Endothelial cell of umbilical vein (primary cell): ENCODE data around the gene PRR7. TPM values are rescaled to one million over a fixed set of nuclear protein-coding genes. Genes with fewer than 3 reads are reported as not detected.

Experiments used
- BruUV-seq: library from RNA; stranded (reverse); fragments of 400-500 nt; replicated peaks from 2 replicates; lab custom pipeline; 2021; lab: Mats Ljungman, UMichigan
- CTCF ChIA-PET: fragments of 300-600, 350-600 bp; sonication (Branson Sonifier 250); formaldehyde crosslinking; loops from one replicate; lab custom pipeline; 2021; ENCODE audit warnings: antibody characterized with exemption, inconsistent platforms; lab: Charles Lee
- POLR2A ChIA-PET: fragments of 300-600, 350-600 bp; sonication (Branson Sonifier 250); formaldehyde crosslinking; loops from one replicate; lab custom pipeline; 2021; ENCODE audit warnings: antibody characterized with exemption, inconsistent platforms; lab: Charles Lee
- DNase-seq: peaks from one replicate; pipeline ENCODE4 v3.0.0-alpha.2; 2011; ENCODE audit warnings: low read depth, low spot score
- FAIRE-seq: peaks from 2 replicates; lab custom pipeline; 2011; peaks lifted over from hg19 to GRCh38; lab: Jason Lieb, UNC
- H2AFZ ChIP-seq: 2 replicates; pipeline ENCODE4 v1.6.0; 2012; ENCODE audit warnings: low read depth, low read length, control low read depth, inconsistent platforms
- H3K27ac ChIP-seq: 2 replicates; pipeline ENCODE4 v1.5.1; 2011; ENCODE audit warnings: low read depth, mild to moderate bottlenecking, control low read depth, low read length, moderate library complexity; ENCODE audit not compliant: insufficient read depth
- H3K27me3 ChIP-seq, 2 experiments: 2 replicates each; pipeline versions ENCODE4 v1.6.0 to v1.6.1; 2011; ENCODE audit warnings: low read length in 2 of 2, mixed read lengths in 1 of 2; ENCODE audit not compliant: control insufficient read depth in 2 of 2, insufficient read depth in 2 of 2
- H3K36me3 ChIP-seq, 2 experiments: 2 replicates in 1 of 2; 3 replicates in 1 of 2; pipeline ENCODE4 v1.5.1; 2011; ENCODE audit warnings: low read length in 2 of 2, mild to moderate bottlenecking in 1 of 2, moderate library complexity in 1 of 2; ENCODE audit not compliant: control insufficient read depth in 2 of 2, insufficient read depth in 2 of 2; ENCODE audit errors: extremely low read depth in 1 of 2
- H3K4me1 ChIP-seq: 3 replicates; pipeline ENCODE4 v1.5.1; 2011; ENCODE audit warnings: mild to moderate bottlenecking, low read length; ENCODE audit not compliant: control insufficient read depth, insufficient read depth; ENCODE audit errors: extremely low read depth
- H3K4me2 ChIP-seq: 2 replicates; pipeline ENCODE4 v1.6.1; 2011; ENCODE audit warnings: low read length, control low read depth, mixed read lengths; ENCODE audit not compliant: insufficient read depth
- H3K4me3 ChIP-seq, 3 experiments: fragments of 200-600 bp in 1 of 3; sonication (generic), shearing (Covaris generic) in 1 of 3; replicated peaks in 1 of 3; 2 replicates each; pipeline ENCODE4 v1.5.1; 2011 to 2016; ENCODE audit warnings: control low read depth in 3 of 3, low read length in 3 of 3, mild to moderate bottlenecking in 2 of 3, inconsistent platforms in 1 of 3, low read depth in 1 of 3, moderate library complexity in 1 of 3; ENCODE audit not compliant: insufficient read depth in 1 of 3
- H3K79me2 ChIP-seq: 2 replicates; pipeline ENCODE4 v1.6.0; 2012; ENCODE audit warnings: low read length, inconsistent platforms; ENCODE audit not compliant: control insufficient read depth, insufficient read depth
- H3K9ac ChIP-seq: replicated peaks from 2 replicates; pipeline ENCODE3; 2011; ENCODE audit warnings: low read length, control low read depth; ENCODE audit not compliant: insufficient read depth; ENCODE audit errors: extremely low read depth
- H3K9me1 ChIP-seq: replicated peaks from 3 replicates; pipeline ENCODE4 v1.6.0; 2011; ENCODE audit warnings: mild to moderate bottlenecking, low read length; ENCODE audit not compliant: control insufficient read depth, insufficient read depth; ENCODE audit errors: extremely low read depth
- H3K9me3 ChIP-seq: replicated peaks from 2 replicates; pipeline ENCODE4 v1.5.1; 2012; ENCODE audit warnings: low read length, inconsistent platforms; ENCODE audit not compliant: control insufficient read depth, insufficient read depth
- H4K20me1 ChIP-seq: replicated peaks from 2 replicates; pipeline ENCODE3; 2011; ENCODE audit warnings: mild to moderate bottlenecking, low read length; ENCODE audit not compliant: control insufficient read depth, insufficient read depth; ENCODE audit errors: extremely low read depth
- EZH2 ChIP-seq: IDR thresholded peaks from 2 replicates; pipeline ENCODE4 v1.6.1; 2012; ENCODE audit warnings: borderline replicate concordance, low read depth, mild to moderate bottlenecking, moderate library complexity, low read length, inconsistent platforms; ENCODE audit not compliant: severe bottlenecking
- FOS ChIP-seq: IDR thresholded peaks from 2 replicates; pipeline ENCODE4 v1.6.1; 2011; ENCODE audit warnings: mild to moderate bottlenecking, low read length, moderate library complexity, borderline replicate concordance; ENCODE audit not compliant: insufficient read depth
- POLR2A ChIP-seq: IDR thresholded peaks from 2 replicates; pipeline ENCODE4 v1.6.1; 2012; ENCODE audit warnings: low read depth, mild to moderate bottlenecking, control low read depth, low read length
- POLR2AphosphoS5 ChIP-seq: IDR thresholded peaks from 2 replicates; pipeline ENCODE4 v1.6.1; 2012; ENCODE audit warnings: low read depth, mild to moderate bottlenecking, control low read depth, low read length, moderate library complexity; ENCODE audit not compliant: insufficient read depth
- dilution Hi-C: fragments of 300-500 bp; cut with MboI; formaldehyde crosslinking; loops from one replicate; pipeline ENCODE4 v1.15.0; 2019; ENCODE audit warnings: low sequenced_read_pairs; ENCODE audit not compliant: extremely low pct_ligation_motif_present
- intact Hi-C: fragments of 100-400 bp; cut with micrococcal nuclease; formaldehyde crosslinking; loops from one replicate; pipeline ENCODE4 v1.10.0; 2022
- polyA plus RNA-seq, 4 experiments: library from polyadenylated mRNA; depleted of rRNA in 3 of 4; stranded (reverse) in 3 of 4; unstranded in 1 of 4; fragments of >200 nt; gene quantifications; 2 replicates each; pipeline versions ENCODE4 v1.2.1 to v1.2.3, GENCODE V29; 2011 to 2012; ENCODE audit warnings: missing spikeins in 1 of 4
- total RNA-seq: library from RNA; stranded (reverse); gene quantifications from 2 replicates; pipeline ENCODE4 v1.2.3, GENCODE V29; 2021

The PRR7 gene
- total and polyA plus RNA-seq, 2 donors (not counting 3 experiments of a cell fraction or from before 2014, with no cell fraction given), result 6.5 to 6.6 TPM

DNA sequence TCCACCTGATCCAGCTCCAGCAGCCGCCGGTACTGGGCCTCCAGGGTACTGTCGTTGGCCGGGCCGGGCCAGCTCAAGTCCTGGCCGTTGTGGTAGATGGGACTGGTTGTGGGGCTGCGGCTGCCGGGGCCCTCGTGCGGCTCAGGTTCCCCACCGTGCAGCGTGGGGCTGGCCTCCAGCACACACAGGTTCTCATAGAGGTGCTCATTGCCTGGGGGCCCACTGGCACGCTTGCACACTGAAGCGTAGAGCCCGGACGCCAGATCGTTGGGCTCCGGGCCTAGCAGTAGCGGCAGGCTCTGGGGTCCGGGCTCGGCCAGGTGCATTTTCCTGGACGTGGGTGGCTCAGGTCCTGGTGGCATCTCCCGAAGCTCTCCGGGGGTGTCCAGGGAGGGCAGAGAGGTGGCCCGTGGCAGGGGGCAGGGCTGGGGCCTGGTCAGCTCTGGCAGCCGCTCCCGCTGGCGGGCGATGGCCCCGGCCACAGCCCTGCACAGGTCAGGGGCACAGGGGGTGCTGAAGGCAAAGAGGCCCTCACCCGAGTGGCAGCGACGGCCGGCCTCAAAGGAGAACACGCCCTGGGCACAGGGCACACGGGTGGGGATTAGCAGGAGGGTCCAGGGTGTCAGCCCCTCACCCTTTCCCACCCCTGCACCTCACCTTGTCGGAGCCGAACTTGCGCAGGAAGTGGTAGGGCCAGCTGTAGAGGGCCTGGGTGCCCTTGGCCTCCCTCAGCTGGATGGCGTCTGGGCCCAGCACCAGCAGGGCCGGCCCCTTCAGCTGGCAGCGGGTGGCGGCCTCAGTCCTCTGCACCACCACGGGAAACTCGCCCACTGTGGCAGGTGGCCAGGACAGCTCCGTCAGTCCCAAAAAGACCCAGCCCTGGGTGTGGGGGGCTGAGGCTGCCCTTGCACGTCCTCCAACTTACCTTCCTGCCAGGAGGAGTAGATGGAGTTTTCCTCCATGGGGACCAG is 57.8 kb downstream of the PRR7 start:
- no peak for FAIRE-seq
- Histone ChIP-seq H3K9me3 (no peaks in the 10 kb centered on the region), H3K36me3 (peaks cover 0 to 3% of the 10 kb centered on the region in 2 experiments), H3K27ac (no peak overlapping the region), H3K9me1 (no peaks in the 10 kb centered on the region), H3K4me3 (no peak overlapping the region), H3K79me2 (no peaks in the 10 kb centered on the region), H3K9ac (no peak overlapping the region), H2AFZ (no peak overlapping the region), H3K4me1 (peaks cover 6% of the 10 kb centered on the region), H3K27me3 (no peaks in the 10 kb centered on the region), H3K4me2 (no peak overlapping the region), H4K20me1 (no peaks in the 10 kb centered on the region)
- TF ChIP-seq POLR2AphosphoS5, result no peak
- no peak for TF ChIP-seq FOS
- CTCF ChIA-PET, result interaction anchor here (1.2 to 4.8 kb wide), 4 partner anchors 13 to 101 kb away, joined by 7 to 58 read pairs (median 37); no protein-coding TSS in a partner anchor
- no TSS peak for BruUV-seq
- no peak for DNase-seq
- intact Hi-C loops (no loop called here), dilution Hi-C loops (no loop called here)
- POLR2A ChIA-PET, result no interaction called here

DNA sequence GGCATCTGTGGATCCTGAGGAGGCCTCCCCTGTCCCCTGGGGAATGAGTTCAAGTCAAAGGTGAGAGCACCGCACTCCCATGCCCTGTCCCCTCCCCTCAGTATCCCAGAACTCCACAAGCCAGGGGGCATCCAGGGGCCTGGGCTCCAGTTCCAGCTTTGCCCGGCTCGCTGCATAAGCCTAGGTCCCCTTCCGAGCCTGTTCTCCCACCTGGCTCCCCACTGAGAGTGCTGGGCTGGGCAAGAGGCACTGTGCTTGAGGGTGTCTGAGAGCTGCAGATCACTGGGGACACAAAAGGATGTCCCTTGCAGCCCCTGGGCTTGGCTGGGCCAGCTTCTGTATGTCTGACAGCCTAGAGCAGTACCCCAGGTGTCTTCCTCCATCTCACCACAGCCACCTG is 58.5 kb downstream of the PRR7 start:
- TF ChIP-seq EZH2, result no peak
- no peak for TF ChIP-seq FOS
- no peak for TF ChIP-seq POLR2A
- FAIRE-seq, result no peak

More for the DNA sequence above, 58.5 kb downstream of the PRR7 start:
- no peak overlapping the region for H3K27ac ChIP-seq
- peaks cover 0 to 3% of the 10 kb centered on the region in 2 experiments for H3K36me3 ChIP-seq
- peaks cover 9% of the 10 kb centered on the region for H3K4me1 ChIP-seq
- ChIA-PET CTCF (interaction anchor here (1.2 kb wide), 1 partner anchor 101 kb away, joined by 7 read pairs; no protein-coding TSS in a partner anchor), POLR2A (no interaction called here)
- H3K79me2 ChIP-seq, result no peaks in the 10 kb centered on the region
- H3K9me1 ChIP-seq, result no peaks in the 10 kb centered on the region
- no peaks in the 10 kb centered on the region for H3K9me3 ChIP-seq
- H3K4me2 ChIP-seq, result no peak overlapping the region
- no peak overlapping the region for H2AFZ ChIP-seq
- no peaks in the 10 kb centered on the region for H4K20me1 ChIP-seq
- no peak overlapping the region for H3K9ac ChIP-seq
- intact Hi-C loops (no loop called here), dilution Hi-C loops (no loop called here)
- no peaks in the 10 kb centered on the region for H3K27me3 ChIP-seq
- no TSS peak for BruUV-seq
- H3K4me3 ChIP-seq, result no peak overlapping the region
- DNase-seq, result no peak

Other genes with a start within 250 kb of the PRR7 start
- gene RAB24, start 143.1 kb upstream of the PRR7 start, total RNA-seq, result 20.6 and 20.7 TPM in 2 replicates
- 43.6 and 44.0 TPM in 2 replicates for gene RAB24, start 143.1 kb upstream of the PRR7 start, polyA plus RNA-seq
- 201 and 203 TPM in 2 replicates for gene PRELID1, start 143.0 kb upstream of the PRR7 start, total RNA-seq
- 293 and 356 TPM in 2 replicates for gene PRELID1, start 143.0 kb upstream of the PRR7 start, polyA plus RNA-seq
- gene MXD3, start 134.9 kb upstream of the PRR7 start, total RNA-seq, result 30.5 and 44.2 TPM in 2 replicates
- gene MXD3, start 134.9 kb upstream of the PRR7 start, polyA plus RNA-seq, result 38.4 and 49.9 TPM in 2 replicates
- gene LMAN2, start 95.1 kb upstream of the PRR7 start, total RNA-seq, result 151 and 160 TPM in 2 replicates
- 370 and 475 TPM in 2 replicates for gene LMAN2, start 95.1 kb upstream of the PRR7 start, polyA plus RNA-seq
- gene RGS14, start 88.9 kb upstream of the PRR7 start, total RNA-seq, result 4.3 and 4.8 TPM in 2 replicates
- 7.3 and 9.9 TPM in 2 replicates for gene RGS14, start 88.9 kb upstream of the PRR7 start, polyA plus RNA-seq
- gene SLC34A1, start 62.4 kb upstream of the PRR7 start, total RNA-seq, result not detected in 2 replicates
- gene SLC34A1, start 62.4 kb upstream of the PRR7 start, polyA plus RNA-seq, result not detected in 2 replicates
- not detected in 2 replicates for gene PFN3, start 46.2 kb upstream of the PRR7 start, total RNA-seq
- not detected in 2 replicates for gene PFN3, start 46.2 kb upstream of the PRR7 start, polyA plus RNA-seq
- 1.00 and 1.4 TPM in 2 replicates for gene F12, start 37.2 kb upstream of the PRR7 start, total RNA-seq
- 1.4 and 2.7 TPM in 2 replicates for gene F12, start 37.2 kb upstream of the PRR7 start, polyA plus RNA-seq
- 36.4 and 37.0 TPM in 2 replicates for gene GRK6, start 20.1 kb upstream of the PRR7 start, total RNA-seq
- gene GRK6, start 20.1 kb upstream of the PRR7 start, polyA plus RNA-seq, result 22.9 and 28.9 TPM in 2 replicates
- 310 and 336 TPM in 2 replicates for gene DBN1, start 26.8 kb downstream of the PRR7 start, total RNA-seq
- gene DBN1, start 26.8 kb downstream of the PRR7 start, polyA plus RNA-seq, result 198 and 267 TPM in 2 replicates
- 318 and 371 TPM in 2 replicates for gene PDLIM7, start 50.8 kb downstream of the PRR7 start, total RNA-seq
- gene PDLIM7, start 50.8 kb downstream of the PRR7 start, polyA plus RNA-seq, result 314 and 418 TPM in 2 replicates
- gene DOK3, start 63.0 kb downstream of the PRR7 start, total RNA-seq, result 5.3 and 8.1 TPM in 2 replicates
- 4.8 and 5.1 TPM in 2 replicates for gene DOK3, start 63.0 kb downstream of the PRR7 start, polyA plus RNA-seq
- 86.4 and 103 TPM in 2 replicates for gene DDX41, start 70.1 kb downstream of the PRR7 start, total RNA-seq
- gene DDX41, start 70.1 kb downstream of the PRR7 start, polyA plus RNA-seq, result 118 and 127 TPM in 2 replicates
- 73.6 and 75.7 TPM in 2 replicates for gene FAM193B, start 107.7 kb downstream of the PRR7 start, total RNA-seq
- gene FAM193B, start 107.7 kb downstream of the PRR7 start, polyA plus RNA-seq, result 57.9 and 60.8 TPM in 2 replicates
- 286 and 291 TPM in 2 replicates for gene TMED9, start 145.4 kb downstream of the PRR7 start, total RNA-seq
- 314 and 331 TPM in 2 replicates for gene TMED9, start 145.4 kb downstream of the PRR7 start, polyA plus RNA-seq
- 35.1 and 35.3 TPM in 2 replicates for gene B4GALT7, start 153.3 kb downstream of the PRR7 start, total RNA-seq
- gene B4GALT7, start 153.3 kb downstream of the PRR7 start, polyA plus RNA-seq, result 78.9 and 101 TPM in 2 replicates